GM19438 (cell line): ENCODE data around the gene KRT2.

Source experiments
- ATAC-seq: cut with Tn5 transposase; IDR thresholded peaks from one replicate; pipeline ENCODE4 v1.9.1; 2021; ENCODE audit warnings: low read depth; ENCODE audit not compliant: unreplicated experiment

KRT2 gene

DNA sequence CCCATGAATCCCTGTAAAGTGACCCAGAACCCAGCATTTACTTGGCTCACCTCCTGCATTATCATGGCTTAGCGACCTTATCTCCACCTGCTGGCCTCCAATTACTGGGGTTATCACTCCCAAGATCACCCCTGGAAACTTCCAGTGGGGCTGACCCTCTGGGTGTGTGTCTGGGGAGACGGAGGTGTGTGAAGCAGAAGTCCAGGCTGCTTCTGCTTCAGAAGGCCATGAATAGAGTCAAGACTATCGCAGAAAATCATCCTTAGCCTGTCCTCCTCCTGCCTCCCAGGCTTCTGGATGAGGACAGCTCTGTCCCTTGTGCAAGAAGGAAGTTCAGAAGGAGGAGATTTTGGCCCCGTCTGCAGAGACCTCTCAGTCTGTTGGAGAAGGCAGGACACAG lies 50.3 kb downstream of the KRT2 start:
- no peak for ATAC-seq

DNA sequence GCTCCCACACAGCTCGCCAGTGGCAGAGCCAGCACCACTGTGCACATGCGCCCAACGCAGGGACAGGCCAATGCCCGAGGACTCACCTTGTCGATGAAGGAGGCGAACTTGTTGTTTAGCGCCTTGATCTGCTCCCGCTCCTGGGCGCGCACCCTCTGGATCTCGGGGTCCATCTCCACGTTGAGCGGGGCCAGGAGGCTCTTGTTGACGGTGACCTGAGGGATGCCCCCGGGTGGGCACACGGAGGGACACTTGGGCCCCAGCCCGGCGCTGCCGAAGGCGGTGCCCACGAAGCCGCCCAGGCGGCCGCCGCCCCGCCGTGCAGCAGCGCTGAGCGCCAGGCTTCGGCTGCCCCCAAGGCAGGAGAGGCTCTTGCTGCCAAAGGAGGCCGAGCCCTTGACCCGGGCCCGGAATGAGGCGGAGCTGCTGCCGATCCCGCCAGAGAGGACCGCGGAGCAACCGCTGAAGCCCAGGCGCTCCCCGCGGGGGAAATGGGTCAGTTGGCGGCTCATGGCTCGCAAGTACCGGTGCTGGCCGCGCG lies 51.0 kb downstream of the KRT2 start, which contains the start of gene KRT72:
KRT72 (minus strand) TSS at position 523 of the 541 bp plus-strand sequence; CDS start at position 512, 11 bp downstream.
- ATAC-seq = no peak

DNA sequence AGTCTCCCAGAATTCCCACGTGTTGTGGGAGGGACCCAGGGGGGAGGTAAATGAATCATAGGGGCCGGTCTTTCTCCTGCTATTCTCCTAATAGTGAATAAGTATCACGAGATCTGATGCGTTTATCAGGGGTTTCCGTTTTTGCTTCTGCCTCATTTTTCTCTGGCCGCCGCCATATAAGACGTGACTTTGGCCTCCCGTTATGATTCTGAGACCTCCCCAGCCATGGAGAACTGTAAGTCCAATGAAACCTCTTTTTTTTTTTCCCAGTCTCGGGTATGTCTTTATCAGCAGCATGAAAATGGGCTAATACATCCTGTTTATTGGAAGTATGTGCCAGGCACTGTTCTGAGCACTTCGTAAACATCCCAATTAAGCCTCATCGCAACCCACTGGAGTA lies 51.5 kb downstream of the KRT2 start:
- no peak for ATAC-seq

- no peak for ATAC-seq
These were observed 51.9 kb downstream of the KRT2 start for GRCh38 chr12:52600071-52600470.

- no peak for ATAC-seq
These were observed 53.0 kb downstream of the KRT2 start for GRCh38 chr12:52598966-52599365.
